Measurements from ENCODE around the gene SSR2.
A peak's percentile ranks its signal among the peaks of the same experiment; 100 is the strongest.

SSR2 gene

GRCh38 chr1:155979597-155980343 is 41.0 kb downstream of the SSR2 start:
- peak overlapping the region; percentile 89 for H3K27ac ChIP-seq (ENCODE audit: low read depth, low read length)
- no peaks in the 10 kb centered on the region for H3K9me2 ChIP-seq (replicated peaks; ENCODE audit: control insufficient read depth, low read length)
- peaks cover 40% of the 10 kb centered on the region for H3K36me3 ChIP-seq (ENCODE audit: control insufficient read depth, low read length)
- H3K4me1 ChIP-seq (ENCODE audit: control insufficient read depth, low read length): peaks cover 84% of the 10 kb centered on the region
- peaks cover 20% of the 10 kb centered on the region for H3F3A ChIP-seq (ENCODE audit: control insufficient read depth, insufficient read depth)
- H4K20me1 ChIP-seq (ENCODE audit: control insufficient read depth, insufficient read depth, low read depth, low read length): peaks cover 14% of the 10 kb centered on the region
- no peaks in the 10 kb centered on the region for H3K9me3 ChIP-seq (ENCODE audit: control insufficient read depth, insufficient read depth, low read length)
- no peaks in the 10 kb centered on the region for H3K27me3 ChIP-seq (ENCODE audit: control insufficient read depth, low read length)
- H3K4me3 ChIP-seq (ENCODE audit: low read length): peak overlapping the region; percentile 81
- TF ChIP-seq CTCF (IDR thresholded peaks at IDR 0.05; ENCODE audit: low read depth, low read length, poor library complexity, severe bottlenecking) (no peak), EZH2phosphoT487 (IDR thresholded peaks at IDR 0.05; ENCODE audit: borderline replicate concordance, low read length) (no peak)
- peak overlapping the region; percentile 99 for H3K4me2 ChIP-seq (ENCODE audit: low read length)
- H3K79me2 ChIP-seq (ENCODE audit: control insufficient read depth, low read length): peaks cover 67% of the 10 kb centered on the region

- H3K36me3 ChIP-seq (ENCODE audit: control insufficient read depth, low read length): peaks cover 48% of the 10 kb centered on the region
- H3K9me3 ChIP-seq (ENCODE audit: control insufficient read depth, insufficient read depth, low read length): no peaks in the 10 kb centered on the region
- peak overlapping the region; percentile 99 for H3K4me2 ChIP-seq (ENCODE audit: low read length)
- no peaks in the 10 kb centered on the region for H3K27me3 ChIP-seq (ENCODE audit: control insufficient read depth, low read length)
- no peak for TF ChIP-seq EZH2phosphoT487 (IDR thresholded peaks at IDR 0.05; ENCODE audit: borderline replicate concordance, low read length)
- TF ChIP-seq CTCF (IDR thresholded peaks at IDR 0.05; ENCODE audit: low read depth, low read length, poor library complexity, severe bottlenecking): no peak
- peaks cover 86% of the 10 kb centered on the region for H3K4me1 ChIP-seq (ENCODE audit: control insufficient read depth, low read length)
- H3K9me2 ChIP-seq (replicated peaks; ENCODE audit: control insufficient read depth, low read length): no peaks in the 10 kb centered on the region
- peak overlapping the region; percentile 89 for H3K27ac ChIP-seq (ENCODE audit: low read depth, low read length)
- peaks cover 74% of the 10 kb centered on the region for H3K79me2 ChIP-seq (ENCODE audit: control insufficient read depth, low read length)
- peaks cover 21% of the 10 kb centered on the region for H4K20me1 ChIP-seq (ENCODE audit: control insufficient read depth, insufficient read depth, low read depth, low read length)
- peak overlapping the region; percentile 81 for H3K4me3 ChIP-seq (ENCODE audit: low read length)
- peaks cover 20% of the 10 kb centered on the region for H3F3A ChIP-seq (ENCODE audit: control insufficient read depth, insufficient read depth)
Observed at GRCh38 chr1:155978973-155979429, 41.8 kb downstream of the SSR2 start.

GRCh38 chr1:155978325-155978972 is 42.3 kb downstream of the SSR2 start, which contains the start of gene ARHGEF2:
ARHGEF2 (minus strand) TSS chr1:155978547; CDS start chr1:155978427, 120 bp downstream.
- Histone ChIP-seq H3K4me3 (ENCODE audit: low read length) (peak within 1 kb of the TSS; percentile 81), H3K9me3 (ENCODE audit: control insufficient read depth, insufficient read depth, low read length) (no peaks in the 10 kb centered on the region), H3K27ac (ENCODE audit: low read depth, low read length) (peak within 1 kb of the TSS; percentile 89), H3K4me2 (ENCODE audit: low read length) (peak within 1 kb of the TSS; percentile 99), H3K27me3 (ENCODE audit: control insufficient read depth, low read length) (no peaks in the 10 kb centered on the region), H3K79me2 (ENCODE audit: control insufficient read depth, low read length) (peaks cover 80% of the 10 kb centered on the region), H3K9me2 (replicated peaks; ENCODE audit: control insufficient read depth, low read length) (no peaks in the 10 kb centered on the region), H3K36me3 (ENCODE audit: control insufficient read depth, low read length) (peaks cover 49% of the 10 kb centered on the region), H4K20me1 (ENCODE audit: control insufficient read depth, insufficient read depth, low read depth, low read length) (peaks cover 21% of the 10 kb centered on the region), H3K4me1 (ENCODE audit: control insufficient read depth, low read length) (peaks cover 85% of the 10 kb centered on the region), H3F3A (ENCODE audit: control insufficient read depth, insufficient read depth) (peaks cover 20% of the 10 kb centered on the region)
- peak; percentile 55 for TF ChIP-seq CTCF (IDR thresholded peaks at IDR 0.05; ENCODE audit: low read depth, low read length, poor library complexity, severe bottlenecking)
- TF ChIP-seq EZH2phosphoT487 (IDR thresholded peaks at IDR 0.05; ENCODE audit: borderline replicate concordance, low read length): no peak

Measured in DOHH2 (cell line).